GM12878 (cell line): ENCODE results near the gene LEF1. TPM values are rescaled to one million over a fixed set of nuclear protein-coding genes. Genes with fewer than 3 reads are reported as not detected.

Experiments
- ATAC-seq: fragments of 200-7000 bp; cut with Tn5 transposase; 3 replicates; pipeline ENCODE4 v1.9.1; 2020; ENCODE audit warnings: mild to moderate bottlenecking, moderate library complexity
- BruUV-seq: library from RNA; stranded (reverse); fragments of 400-500 nt; replicated peaks from 2 replicates; lab custom pipeline; 2021; lab: Mats Ljungman, UMichigan
- CTCF ChIA-PET: fragments of 300-600 bp; sonication (Branson Sonifier 250); formaldehyde crosslinking; extraction: SDS; loops from one replicate; lab custom pipeline; 2021; ENCODE audit warnings: inconsistent platforms; lab: Yijun Ruan, JAX
- POLR2A ChIA-PET: fragments of 350-600 bp; formaldehyde crosslinking; extraction: SDS; loops from one replicate; lab custom pipeline; 2021; ENCODE audit warnings: inconsistent platforms; lab: Charles Lee
- RAD21 ChIA-PET: fragments of 300-600 bp; sonication (Branson Sonifier 250); formaldehyde crosslinking; loops from one replicate; lab custom pipeline; 2023; ENCODE audit warnings: antibody characterized with exemption; ENCODE audit not compliant: unreplicated experiment; lab: Charles Lee
- SMC1A ChIA-PET: fragments of 300-600 bp; sonication (Branson Sonifier 250); formaldehyde crosslinking; loops from one replicate; lab custom pipeline; 2023; ENCODE audit not compliant: unreplicated experiment, uncharacterized antibody; lab: Charles Lee
- DNase-seq: peaks from one replicate; pipeline ENCODE4 v3.0.0-alpha.2; 2011; ENCODE audit warnings: low read depth, low spot score
- FAIRE-seq: peaks from 3 replicates; lab custom pipeline; 2011; peaks lifted over from hg19 to GRCh38; lab: Jason Lieb, UNC
- H2AFZ ChIP-seq: 2 replicates; pipeline ENCODE4 v1.6.0; 2011; ENCODE audit warnings: low read depth, low read length, control low read depth; ENCODE audit not compliant: control insufficient read depth
- H3K27ac ChIP-seq: 2 replicates; pipeline ENCODE4 v1.5.1; 2011; ENCODE audit warnings: control low read depth; ENCODE audit not compliant: control insufficient read depth, insufficient read depth
- H3K27me3 ChIP-seq, 2 experiments: replicated peaks in 1 of 2; 2 replicates each; pipeline versions ENCODE4 v1.6.0 to v1.6.1; 2011; ENCODE audit warnings: low read length in 1 of 2; ENCODE audit not compliant: control insufficient read depth in 2 of 2, insufficient read depth in 2 of 2
- H3K36me3 ChIP-seq, 2 experiments: 2 replicates each; pipeline ENCODE4 v1.5.1; 2011; ENCODE audit warnings: low read length in 1 of 2; ENCODE audit not compliant: control insufficient read depth in 2 of 2, insufficient read depth in 2 of 2
- H3K4me1 ChIP-seq: 2 replicates; pipeline ENCODE4 v1.6.1; 2011; ENCODE audit warnings: mild to moderate bottlenecking, low read length, moderate library complexity, mixed read lengths; ENCODE audit not compliant: control insufficient read depth, insufficient read depth
- H3K4me2 ChIP-seq: 2 replicates; pipeline ENCODE4 v1.6.0; 2011; ENCODE audit warnings: control low read depth; ENCODE audit not compliant: control insufficient read depth, insufficient read depth
- H3K4me3 ChIP-seq: fragments of 200-600 bp; sonication (generic); 2 replicates; pipeline ENCODE4 v1.5.1; 2016
- H3K79me2 ChIP-seq: 2 replicates; pipeline ENCODE4 v1.6.0; 2011; ENCODE audit warnings: low read length; ENCODE audit not compliant: control insufficient read depth, insufficient read depth
- H3K9ac ChIP-seq: 2 replicates; pipeline ENCODE4 v1.8.0; 2011; ENCODE audit warnings: low read length, control low read depth, mixed read lengths; ENCODE audit not compliant: control insufficient read depth, insufficient read depth
- H3K9me3 ChIP-seq: replicated peaks from 3 replicates; pipeline ENCODE4 v1.5.1; 2011; ENCODE audit warnings: mild to moderate bottlenecking, low read length; ENCODE audit not compliant: control insufficient read depth, insufficient read depth
- H4K20me1 ChIP-seq: 2 replicates; pipeline ENCODE4 v1.6.0; 2011; ENCODE audit not compliant: control insufficient read depth, insufficient read depth
- ASH2L ChIP-seq: fragments of 300-600, 200-600 bp; sonication (generic); IDR thresholded peaks from 2 replicates; pipeline ENCODE4 v1.6.1; 2017; ENCODE audit warnings: low read depth, mild to moderate bottlenecking, borderline replicate concordance
- BACH1 ChIP-seq: fragments of 450-650 bp; IDR thresholded peaks from 2 replicates; pipeline ENCODE4 v1.6.1; 2017; ENCODE audit warnings: mild to moderate bottlenecking, borderline replicate concordance
- CBFB ChIP-seq: IDR thresholded peaks from 2 replicates; pipeline ENCODE4 v1.6.1; 2016; ENCODE audit warnings: antibody characterized with exemption, low read depth
- CBX5 ChIP-seq: sonication (generic); IDR thresholded peaks from 2 replicates; pipeline ENCODE4 v1.6.1; 2016; ENCODE audit warnings: low read depth, moderate library complexity, mild to moderate bottlenecking, inconsistent platforms
- MEF2B ChIP-seq: fragments of 450-650 bp; IDR thresholded peaks from 2 replicates; pipeline ENCODE4 v1.6.1; 2018; ENCODE audit warnings: mild to moderate bottlenecking, moderate library complexity; ENCODE audit not compliant: partially characterized antibody, poor library complexity, severe bottlenecking
- NFIC ChIP-seq: IDR thresholded peaks from 2 replicates; pipeline ENCODE4 v1.6.1; 2012; ENCODE audit warnings: low read depth, mild to moderate bottlenecking, inconsistent platforms, low read length, moderate library complexity
- POU2F2 ChIP-seq: IDR thresholded peaks from 3 replicates; pipeline ENCODE4 v1.6.1; 2011; ENCODE audit warnings: low read depth, mild to moderate bottlenecking, low read length, borderline replicate concordance
- RB1 ChIP-seq: fragments of 450-650 bp; formaldehyde crosslinking; IDR thresholded peaks from 2 replicates; pipeline ENCODE4 v1.6.1; 2017; ENCODE audit warnings: mild to moderate bottlenecking, borderline replicate concordance
- RFX5 ChIP-seq: IDR thresholded peaks from 2 replicates; pipeline ENCODE4 v1.6.1; 2011; ENCODE audit warnings: low read depth, low read length, improper control_type of control experiment
- RUNX3 ChIP-seq: IDR thresholded peaks from 2 replicates; pipeline ENCODE4 v1.6.1; 2012; ENCODE audit warnings: low read length, inconsistent platforms
- SIN3A ChIP-seq: IDR thresholded peaks from 2 replicates; pipeline ENCODE4 v1.6.1; 2012; ENCODE audit warnings: low read depth, low read length, improper control_type of control experiment
- SMC3 ChIP-seq: IDR thresholded peaks from 2 replicates; pipeline ENCODE4 v1.6.1; 2011; ENCODE audit warnings: low read length, improper control_type of control experiment, borderline replicate concordance
- SPI1 ChIP-seq: IDR thresholded peaks from 2 replicates; pipeline ENCODE4 v1.6.1; 2011; ENCODE audit warnings: low read depth, mild to moderate bottlenecking, low read length, moderate library complexity, borderline replicate concordance; ENCODE audit not compliant: insufficient read depth
- SREBF1 ChIP-seq: IDR thresholded peaks from 2 replicates; pipeline ENCODE4 v1.6.1; 2012; ENCODE audit warnings: mild to moderate bottlenecking, low read length
- STAT1 ChIP-seq: fragments of 450-650 bp; conservative IDR thresholded peaks from 2 replicates; pipeline ENCODE4 v1.6.1; 2014; ENCODE audit warnings: antibody characterized with exemption, mild to moderate bottlenecking
- WGBS: methylation state at CpG from one replicate; pipeline ENCODE4 v1.1.6; 2016; ENCODE audit warnings: low lambda C conversion rate; ENCODE audit not compliant: insufficient replicate concordance, insufficient coverage; ENCODE audit errors: missing lambda C conversion rate; 5-methylcytosine and 5-hydroxymethylcytosine counted together
- in situ Hi-C: fragments of 300-500 bp; cut with MboI; formaldehyde crosslinking; loops from 9 replicates; pipeline ENCODE4 v1.14.3; 2018; ENCODE audit warnings: mixed read lengths
- intact Hi-C: fragments of 100-400 bp; cut with micrococcal nuclease; formaldehyde crosslinking; loops from one replicate; pipeline ENCODE4 v1.14.2; 2022; ENCODE audit not compliant: unreplicated experiment
- polyA plus RNA-seq, 11 experiments: library from polyadenylated mRNA; depleted of rRNA in 4 of 11; unstranded in 6 of 11; stranded (reverse) in 5 of 11; fragments of >200 nt; fragmentation: Nextera tagmentation in 4 of 11; fragmentation: Illumina TruSeq in 1 of 11; extraction: Ambion mirVana in 4 of 11; extraction: Trizol in 1 of 11; gene quantifications; 1 replicate in 1 of 11; 2 replicates in 10 of 11; pipeline versions ENCODE4 v1.2.1 to v1.2.3, GENCODE V29; 2011 to 2016; ENCODE audit warnings: inconsistent platforms in 2 of 11, missing spikeins in 2 of 11, low read depth in 1 of 11
- total RNA-seq, 4 experiments: library from RNA; depleted of rRNA in 3 of 4; stranded (reverse); fragments of >200 nt in 3 of 4; fragmentation: Illumina TruSeq in 1 of 4; extraction: Trizol in 1 of 4; gene quantifications; 2 replicates each; pipeline versions ENCODE4 v1.2.1 to v1.2.3, GENCODE V29; 2013 to 2021
- TF ChIP-seq, protein P1 (sequence below): IDR thresholded peaks from 2 replicates; pipeline ENCODE4 v1.6.1; 2012; ENCODE audit warnings: low read depth, low read length, improper control_type of control experiment
- TF ChIP-seq, protein P2 (sequence below): fragments of 150-350 bp; IDR thresholded peaks from 2 replicates; pipeline ENCODE4 v1.6.1; 2014; ENCODE audit warnings: mild to moderate bottlenecking, low read depth, low read length
- TF ChIP-seq, protein P3 (sequence below): IDR thresholded peaks from 2 replicates; pipeline ENCODE4 v1.6.1; 2012; ENCODE audit warnings: mild to moderate bottlenecking, low read depth, low read length
- TF ChIP-seq, protein P4 (sequence below): fragments of 450-650 bp; IDR thresholded peaks from 2 replicates; pipeline ENCODE4 v1.6.1; 2017; ENCODE audit warnings: low read depth, mild to moderate bottlenecking, moderate library complexity

LEF1 gene
- total and polyA plus RNA-seq, 10 of the 15 experiments (the other 5 are each of a cell fraction or from before 2014, with no cell fraction given), result 10.2 to 38.1 (median 19.5) TPM

DNA sequence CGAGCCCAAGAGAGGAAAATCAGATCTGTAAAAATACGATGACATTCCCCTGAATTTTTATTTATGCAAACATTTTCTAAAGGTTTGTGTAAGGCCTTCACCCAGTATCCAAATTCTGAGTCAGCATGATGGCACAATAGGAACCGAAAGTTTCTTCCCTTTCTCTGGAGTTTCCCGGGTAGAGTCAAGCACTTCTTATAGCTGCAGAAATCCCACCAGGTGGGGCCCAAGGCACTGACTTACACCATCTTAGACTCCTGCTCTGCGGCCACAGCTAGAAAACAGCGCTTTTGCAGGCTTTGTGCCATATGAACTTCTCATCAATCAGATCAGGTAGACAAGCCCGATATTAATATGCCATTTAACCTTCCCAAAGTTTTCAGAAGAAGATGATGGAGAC lies 13.4 kb downstream of the LEF1 start:
- no peak overlapping the region for H3K9ac ChIP-seq
- ATAC-seq (peak; percentile 61), DNase-seq (no peak), FAIRE-seq (no peak)
- no peaks in the 10 kb centered on the region for H3K36me3 ChIP-seq
- no peak overlapping the region for H3K4me3 ChIP-seq
- CTCF ChIA-PET, result interaction anchor here (1.0 kb wide), 1 partner anchor 18 kb away, joined by 3 read pairs; no protein-coding TSS in a partner anchor
- SMC1A ChIA-PET, result interaction anchor here (1.1 to 1.3 kb wide), 3 partner anchors 18 to 109 kb away, joined by 3 to 4 read pairs (median 3); no protein-coding TSS in a partner anchor
- RAD21 ChIA-PET, result interaction anchor here (1.3 kb wide), 1 partner anchor 17 kb away, joined by 3 read pairs; no protein-coding TSS in a partner anchor
- no peaks in the 10 kb centered on the region for H3K27me3 ChIP-seq
- in situ Hi-C loops, result loop anchor here (25.0 kb wide), 1 partner anchor 443 kb away; the partner anchor contains the start of gene PAPSS1
- BruUV-seq, result no TSS peak
- H2AFZ ChIP-seq, result no peak overlapping the region
- no peaks in the 10 kb centered on the region; the same call in 1 of the 2 replicates for H3K4me1 ChIP-seq
- intact Hi-C loops, result no loop called here
- H3K9me3 ChIP-seq, result no peaks in the 10 kb centered on the region
- WGBS, result 8% methylated on average over 7 of the region's 7 CpGs
- no peak overlapping the region for H3K27ac ChIP-seq
- H3K4me2 ChIP-seq, result no peak overlapping the region
- H3K79me2 ChIP-seq, result no peaks in the 10 kb centered on the region
- POLR2A ChIA-PET, result no interaction called here
- no peaks in the 10 kb centered on the region for H4K20me1 ChIP-seq
- TF ChIP-seq CBFB (no peak), RB1 (no peak), SREBF1 (no peak), RFX5 (no peak), STAT1 (no peak), CBX5 (no peak), SIN3A (no peak), SMC3 (no peak), RUNX3 (peak; percentile 30; the same call in 1 of the 2 replicates), NFIC (peak; percentile 45; the same call in 1 of the 2 replicates), BACH1 (no peak), ASH2L (no peak), SPI1 (0 out of 2 replicates have a peak, but pooled peaks have one; percentile 5), MEF2B (no peak), POU2F2 (no peak)
- TF ChIP-seq, protein P1, sequence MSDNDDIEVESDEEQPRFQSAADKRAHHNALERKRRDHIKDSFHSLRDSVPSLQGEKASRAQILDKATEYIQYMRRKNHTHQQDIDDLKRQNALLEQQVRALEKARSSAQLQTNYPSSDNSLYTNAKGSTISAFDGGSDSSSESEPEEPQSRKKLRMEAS, result no peak
- TF ChIP-seq, protein P2, sequence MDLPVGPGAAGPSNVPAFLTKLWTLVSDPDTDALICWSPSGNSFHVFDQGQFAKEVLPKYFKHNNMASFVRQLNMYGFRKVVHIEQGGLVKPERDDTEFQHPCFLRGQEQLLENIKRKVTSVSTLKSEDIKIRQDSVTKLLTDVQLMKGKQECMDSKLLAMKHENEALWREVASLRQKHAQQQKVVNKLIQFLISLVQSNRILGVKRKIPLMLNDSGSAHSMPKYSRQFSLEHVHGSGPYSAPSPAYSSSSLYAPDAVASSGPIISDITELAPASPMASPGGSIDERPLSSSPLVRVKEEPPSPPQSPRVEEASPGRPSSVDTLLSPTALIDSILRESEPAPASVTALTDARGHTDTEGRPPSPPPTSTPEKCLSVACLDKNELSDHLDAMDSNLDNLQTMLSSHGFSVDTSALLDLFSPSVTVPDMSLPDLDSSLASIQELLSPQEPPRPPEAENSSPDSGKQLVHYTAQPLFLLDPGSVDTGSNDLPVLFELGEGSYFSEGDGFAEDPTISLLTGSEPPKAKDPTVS, result no peak
- TF ChIP-seq, protein P3, sequence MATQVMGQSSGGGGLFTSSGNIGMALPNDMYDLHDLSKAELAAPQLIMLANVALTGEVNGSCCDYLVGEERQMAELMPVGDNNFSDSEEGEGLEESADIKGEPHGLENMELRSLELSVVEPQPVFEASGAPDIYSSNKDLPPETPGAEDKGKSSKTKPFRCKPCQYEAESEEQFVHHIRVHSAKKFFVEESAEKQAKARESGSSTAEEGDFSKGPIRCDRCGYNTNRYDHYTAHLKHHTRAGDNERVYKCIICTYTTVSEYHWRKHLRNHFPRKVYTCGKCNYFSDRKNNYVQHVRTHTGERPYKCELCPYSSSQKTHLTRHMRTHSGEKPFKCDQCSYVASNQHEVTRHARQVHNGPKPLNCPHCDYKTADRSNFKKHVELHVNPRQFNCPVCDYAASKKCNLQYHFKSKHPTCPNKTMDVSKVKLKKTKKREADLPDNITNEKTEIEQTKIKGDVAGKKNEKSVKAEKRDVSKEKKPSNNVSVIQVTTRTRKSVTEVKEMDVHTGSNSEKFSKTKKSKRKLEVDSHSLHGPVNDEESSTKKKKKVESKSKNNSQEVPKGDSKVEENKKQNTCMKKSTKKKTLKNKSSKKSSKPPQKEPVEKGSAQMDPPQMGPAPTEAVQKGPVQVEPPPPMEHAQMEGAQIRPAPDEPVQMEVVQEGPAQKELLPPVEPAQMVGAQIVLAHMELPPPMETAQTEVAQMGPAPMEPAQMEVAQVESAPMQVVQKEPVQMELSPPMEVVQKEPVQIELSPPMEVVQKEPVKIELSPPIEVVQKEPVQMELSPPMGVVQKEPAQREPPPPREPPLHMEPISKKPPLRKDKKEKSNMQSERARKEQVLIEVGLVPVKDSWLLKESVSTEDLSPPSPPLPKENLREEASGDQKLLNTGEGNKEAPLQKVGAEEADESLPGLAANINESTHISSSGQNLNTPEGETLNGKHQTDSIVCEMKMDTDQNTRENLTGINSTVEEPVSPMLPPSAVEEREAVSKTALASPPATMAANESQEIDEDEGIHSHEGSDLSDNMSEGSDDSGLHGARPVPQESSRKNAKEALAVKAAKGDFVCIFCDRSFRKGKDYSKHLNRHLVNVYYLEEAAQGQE, result no peak
- TF ChIP-seq, protein P4, sequence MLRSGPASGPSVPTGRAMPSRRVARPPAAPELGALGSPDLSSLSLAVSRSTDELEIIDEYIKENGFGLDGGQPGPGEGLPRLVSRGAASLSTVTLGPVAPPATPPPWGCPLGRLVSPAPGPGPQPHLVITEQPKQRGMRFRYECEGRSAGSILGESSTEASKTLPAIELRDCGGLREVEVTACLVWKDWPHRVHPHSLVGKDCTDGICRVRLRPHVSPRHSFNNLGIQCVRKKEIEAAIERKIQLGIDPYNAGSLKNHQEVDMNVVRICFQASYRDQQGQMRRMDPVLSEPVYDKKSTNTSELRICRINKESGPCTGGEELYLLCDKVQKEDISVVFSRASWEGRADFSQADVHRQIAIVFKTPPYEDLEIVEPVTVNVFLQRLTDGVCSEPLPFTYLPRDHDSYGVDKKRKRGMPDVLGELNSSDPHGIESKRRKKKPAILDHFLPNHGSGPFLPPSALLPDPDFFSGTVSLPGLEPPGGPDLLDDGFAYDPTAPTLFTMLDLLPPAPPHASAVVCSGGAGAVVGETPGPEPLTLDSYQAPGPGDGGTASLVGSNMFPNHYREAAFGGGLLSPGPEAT, result no peak
